Measurements from ENCODE around the gene TTC9B.

DNA sequence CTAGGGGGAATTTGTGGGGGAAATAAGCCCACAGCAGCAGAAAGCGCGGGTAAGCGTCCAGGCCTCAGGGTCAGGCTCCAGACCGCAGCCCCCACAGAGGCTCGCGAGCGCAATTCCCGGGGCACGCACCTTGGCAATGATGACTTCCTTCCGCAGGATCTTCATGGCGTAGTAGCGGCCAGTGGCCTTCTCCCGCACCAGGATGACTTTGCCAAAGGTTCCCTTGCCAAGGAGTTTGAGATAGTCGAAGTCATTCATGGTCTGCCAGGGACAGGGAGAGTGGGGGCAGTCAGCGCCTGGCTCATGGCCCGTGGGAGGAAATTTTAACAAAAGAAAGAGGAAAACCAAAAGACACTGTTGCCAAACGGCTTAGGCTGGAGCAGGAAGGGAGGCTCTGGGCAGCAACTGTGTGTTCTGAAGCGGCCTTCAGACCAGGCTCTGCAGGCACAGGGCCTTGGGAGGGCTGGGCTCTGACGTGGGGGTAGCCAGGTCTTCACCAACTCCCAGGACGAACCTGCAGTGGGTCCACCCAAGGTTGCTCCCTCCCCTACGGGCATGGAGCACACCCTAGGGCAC, 23.7 kb upstream of the TTC9B start:
- TF ChIP-seq POLR2A (IDR thresholded peaks at IDR 0.05) (no peak), CTCF (IDR thresholded peaks at IDR 0.05) (no peak)

Measured in heart left ventricle (tissue), 13 donors.